ENCODE measurements around the gene MAGI1. TPM values are rescaled to one million over a fixed set of nuclear protein-coding genes. Genes with fewer than 3 reads are reported as not detected.

The MAGI1 gene
- total RNA-seq, 1 donor from 2014 or later: 69.4 TPM

DNA sequence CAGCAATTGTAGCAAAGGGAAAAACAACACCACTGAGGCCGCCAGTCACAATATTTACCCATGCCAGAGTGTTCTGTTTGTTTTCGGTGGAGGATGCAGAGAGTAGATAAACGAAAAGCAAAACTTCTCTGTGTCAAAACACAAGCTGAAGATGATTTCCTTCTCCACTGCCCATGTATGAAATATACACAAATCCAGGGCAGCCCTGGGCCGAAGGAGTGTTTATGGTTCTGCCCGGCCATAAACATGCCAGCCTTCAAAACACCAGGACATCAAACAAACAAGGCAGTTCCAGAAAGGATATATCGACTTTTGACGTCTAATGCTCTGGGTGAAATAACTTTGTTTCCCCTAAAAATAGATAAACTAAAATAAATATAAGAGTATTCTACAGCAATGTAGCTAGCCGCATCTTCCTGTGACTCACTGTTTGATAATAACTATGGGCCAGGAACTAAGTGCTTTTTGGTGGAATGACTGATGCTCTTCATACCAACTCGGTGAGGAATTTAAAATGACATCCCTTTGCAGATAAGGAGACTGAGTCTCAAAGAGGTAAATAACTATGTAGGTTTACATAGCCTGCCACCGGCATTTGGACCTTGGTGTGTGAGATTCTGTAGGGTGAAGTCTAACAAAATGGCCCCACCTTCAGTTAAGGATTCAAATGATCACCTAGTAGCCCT is 82.8 kb downstream of the MAGI1 start:
- no peak for DNase-seq (ENCODE audit: low spot score)
- intact Hi-C loops (cut with DNase I): no loop called here

GRCh38 chr3:65953881-65954733 is 84.6 kb downstream of the MAGI1 start:
- intact Hi-C loops (cut with DNase I): loop anchor here (5.0 kb wide), 1 partner anchor 83 kb away; the partner anchor contains the start of gene MAGI1
- no peak for DNase-seq (ENCODE audit: low spot score)

DNA sequence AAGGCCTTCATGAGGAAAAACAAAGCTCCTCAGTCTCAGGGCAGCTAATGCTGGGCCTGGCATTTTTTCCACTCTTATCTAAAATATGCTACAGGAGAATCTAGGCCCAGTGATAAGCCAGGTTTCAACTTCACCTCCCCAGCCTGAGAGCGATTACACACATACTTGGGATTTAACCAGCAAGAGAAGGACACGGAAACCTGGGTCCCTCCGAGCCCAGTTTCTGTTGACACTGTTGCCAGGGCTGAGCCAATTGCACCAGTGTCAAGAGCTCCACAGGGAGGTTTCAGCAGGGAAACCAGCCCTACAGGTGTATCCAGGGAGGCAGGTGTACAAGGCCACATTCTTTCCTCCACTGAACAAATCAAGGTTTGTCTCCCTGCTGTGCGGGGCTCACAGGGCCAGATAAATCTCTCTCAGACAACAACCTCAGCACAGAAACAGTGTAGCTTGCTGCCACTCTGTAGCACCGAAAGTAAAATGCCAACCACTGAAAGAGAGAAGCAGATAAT is 85.4 kb downstream of the MAGI1 start:
- intact Hi-C loops (cut with DNase I): loop anchor here (5.0 kb wide), 1 partner anchor 84 kb away; the partner anchor contains the start of gene MAGI1
- no peak for DNase-seq (ENCODE audit: low spot score)

GRCh38 chr3:65952842-65953241 is 85.9 kb downstream of the MAGI1 start:
- DNase-seq (ENCODE audit: low spot score): no peak
- intact Hi-C loops (cut with DNase I): loop anchor here (5.0 kb wide), 1 partner anchor 84 kb away; the partner anchor contains the start of gene MAGI1

DNA sequence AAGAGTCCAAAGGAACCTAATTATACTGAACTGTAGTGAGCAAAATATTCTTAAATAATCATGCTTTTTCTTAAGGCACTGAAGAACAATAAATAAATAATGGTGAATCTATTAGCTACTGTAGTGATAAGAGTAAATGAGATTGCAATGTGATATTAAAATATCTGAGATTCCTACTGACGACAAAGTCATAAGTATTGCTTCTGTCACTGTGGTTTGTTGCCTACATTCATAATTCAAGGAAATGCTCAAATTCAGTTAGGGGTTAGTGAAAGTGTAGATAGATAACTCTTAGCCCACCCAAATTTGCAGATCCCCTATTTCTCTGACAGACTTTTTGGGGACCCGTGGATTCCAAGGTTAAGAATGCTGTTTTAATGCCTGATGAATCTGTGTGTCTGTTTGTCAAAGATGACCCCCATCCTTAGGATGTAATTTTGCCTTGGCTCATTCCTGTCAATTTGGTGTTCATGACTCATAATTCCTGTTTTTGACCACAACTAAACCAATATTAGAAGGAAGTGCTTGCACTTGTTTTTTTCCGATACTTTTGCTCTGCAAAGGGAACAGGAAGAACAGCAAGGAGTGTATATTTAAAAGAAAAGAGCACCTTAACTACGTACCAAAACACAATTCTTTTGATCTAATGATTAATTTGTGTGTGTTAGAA is 86.7 kb downstream of the MAGI1 start:
- DNase-seq (ENCODE audit: low spot score): no peak
- intact Hi-C loops (cut with DNase I): loop anchor here (5.0 kb wide), 1 partner anchor 85 kb away; the partner anchor contains the start of gene MAGI1

DNA sequence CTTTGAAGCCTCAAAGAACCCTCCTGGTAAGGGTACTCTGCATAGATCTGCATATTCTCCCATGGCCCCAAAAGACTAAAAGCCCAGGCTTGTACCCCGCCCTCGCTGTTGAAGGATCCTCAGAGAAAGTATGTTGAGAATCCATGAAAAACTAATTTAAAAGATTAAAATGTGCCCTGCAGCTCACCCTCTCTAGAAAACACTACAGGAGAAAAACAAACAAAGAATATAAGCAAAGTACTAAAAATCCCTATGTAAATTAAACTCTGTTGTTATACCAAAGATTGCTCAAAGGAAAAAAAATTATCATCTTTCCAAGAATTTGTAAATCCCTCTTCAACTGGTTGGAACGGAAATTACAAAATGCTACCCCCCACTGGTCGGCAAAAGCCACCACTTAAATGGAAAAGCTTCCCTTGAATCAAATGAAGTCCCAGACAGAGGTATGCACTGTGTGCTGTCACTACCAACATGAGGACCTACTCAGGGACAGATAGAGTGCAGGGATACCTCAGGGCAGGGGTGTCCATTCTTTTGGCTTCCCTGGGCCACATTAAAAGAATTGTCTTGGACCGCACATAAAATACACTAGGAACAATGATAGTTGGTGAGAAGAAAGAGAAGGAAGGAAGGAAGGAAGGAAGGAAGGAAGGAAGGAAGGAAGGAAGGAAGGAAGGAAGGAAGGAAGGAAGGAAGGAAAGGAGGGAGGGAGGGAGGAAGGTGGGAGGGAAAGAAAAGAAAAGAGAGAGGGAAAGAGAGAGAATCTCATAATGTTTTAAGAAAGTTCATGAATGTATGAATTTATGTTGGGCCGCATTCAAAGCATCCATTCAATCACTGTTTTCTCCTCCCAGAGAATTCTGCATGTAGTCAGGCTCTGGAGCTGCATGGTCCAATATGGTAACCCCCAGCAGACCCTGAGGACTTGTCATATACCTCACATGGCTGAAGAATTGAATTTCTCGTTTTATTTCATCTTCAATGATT is 88.1 kb downstream of the MAGI1 start:
- no peak for DNase-seq (ENCODE audit: low spot score)
- intact Hi-C loops (cut with DNase I): loop anchor here (5.0 kb wide), 1 partner anchor 87 kb away; the partner anchor contains the start of gene MAGI1

- no peak for DNase-seq (ENCODE audit: low spot score)
- intact Hi-C loops (cut with DNase I): loop anchor here (1.0 to 5.0 kb wide), 2 partner anchors 13 to 53 kb away; no protein-coding TSS in a partner anchor
These were observed 89.7 kb downstream of the MAGI1 start for GRCh38 chr3:65948841-65949573.

DNA sequence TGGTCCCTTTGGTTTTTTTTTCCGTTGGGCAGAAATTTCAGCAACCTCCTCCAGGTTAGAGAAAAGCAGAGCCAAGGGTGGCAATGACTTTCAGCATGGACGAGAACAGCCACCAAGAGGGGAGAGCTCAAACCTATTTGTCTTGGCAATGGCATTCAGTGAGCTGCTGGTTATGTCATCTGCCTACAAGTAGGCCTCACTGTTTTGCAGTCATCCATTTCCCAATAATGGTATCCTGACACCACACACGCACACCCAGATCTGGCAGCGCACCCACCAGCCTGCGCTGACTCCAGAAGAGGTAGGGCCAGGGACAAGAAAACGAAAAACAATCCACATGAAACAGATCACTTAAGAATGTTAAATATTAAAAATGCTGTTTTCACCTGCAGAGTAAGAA is 92.3 kb downstream of the MAGI1 start:
- intact Hi-C loops (cut with DNase I): loop anchor here (5.0 kb wide), 1 partner anchor 56 kb away; no protein-coding TSS in a partner anchor
- DNase-seq (ENCODE audit: low spot score): no peak

GRCh38 chr3:65945953-65946352 is 92.8 kb downstream of the MAGI1 start:
- intact Hi-C loops (cut with DNase I): loop anchor here (5.0 kb wide), 1 partner anchor 56 kb away; no protein-coding TSS in a partner anchor
- no peak for DNase-seq (ENCODE audit: low spot score)

DNA sequence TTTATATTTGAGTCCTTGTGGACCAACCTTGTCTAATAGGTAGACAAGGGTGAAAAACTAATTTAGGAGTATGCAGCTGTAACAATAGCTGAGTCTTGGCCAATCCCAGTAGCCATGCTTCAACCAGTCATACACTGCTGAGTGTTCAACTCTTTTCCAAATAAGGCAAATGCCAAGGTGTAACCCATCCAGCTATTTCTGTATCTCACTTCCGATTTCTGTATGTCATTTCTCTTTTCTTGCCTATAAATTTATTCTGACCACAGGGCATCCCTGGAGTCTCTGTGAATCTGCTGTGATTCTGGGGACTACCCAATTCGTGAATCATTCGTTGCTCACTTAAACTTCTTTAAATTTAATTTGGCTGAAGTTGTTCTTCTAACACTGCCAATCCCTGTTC is 93.2 kb downstream of the MAGI1 start:
- no peak for DNase-seq (ENCODE audit: low spot score)

GRCh38 chr3:65944252-65944651 is 94.5 kb downstream of the MAGI1 start:
- intact Hi-C loops (cut with DNase I): no loop called here
- no peak for DNase-seq (ENCODE audit: low spot score)

More for the DNA sequence above, 93.2 kb downstream of the MAGI1 start:
- intact Hi-C loops (cut with DNase I): loop anchor here (5.0 kb wide), 1 partner anchor 57 kb away; no protein-coding TSS in a partner anchor

DNA sequence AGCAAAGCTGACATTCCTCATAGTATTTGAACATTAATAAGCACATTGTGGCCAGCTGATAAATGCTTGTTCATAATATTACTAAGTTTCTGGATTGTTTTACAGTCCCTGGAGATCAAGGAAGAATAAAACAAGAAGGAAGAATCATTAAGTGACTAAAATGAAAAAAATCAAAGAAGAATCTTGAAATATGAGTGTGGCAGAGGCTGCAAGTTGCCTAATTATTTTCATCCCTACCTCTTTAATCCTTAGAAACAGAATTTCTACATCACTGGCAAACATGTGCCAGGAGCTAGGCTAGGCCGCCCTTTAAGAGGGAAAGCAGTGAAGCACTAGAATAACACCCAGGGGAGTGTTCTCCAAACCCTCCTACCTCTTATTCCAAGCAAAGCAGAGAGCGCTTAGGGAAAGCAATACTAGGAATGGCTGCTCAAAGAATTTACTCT is 98.9 kb downstream of the MAGI1 start:
- intact Hi-C loops (cut with DNase I): no loop called here
- no peak for DNase-seq (ENCODE audit: low spot score)

DNA sequence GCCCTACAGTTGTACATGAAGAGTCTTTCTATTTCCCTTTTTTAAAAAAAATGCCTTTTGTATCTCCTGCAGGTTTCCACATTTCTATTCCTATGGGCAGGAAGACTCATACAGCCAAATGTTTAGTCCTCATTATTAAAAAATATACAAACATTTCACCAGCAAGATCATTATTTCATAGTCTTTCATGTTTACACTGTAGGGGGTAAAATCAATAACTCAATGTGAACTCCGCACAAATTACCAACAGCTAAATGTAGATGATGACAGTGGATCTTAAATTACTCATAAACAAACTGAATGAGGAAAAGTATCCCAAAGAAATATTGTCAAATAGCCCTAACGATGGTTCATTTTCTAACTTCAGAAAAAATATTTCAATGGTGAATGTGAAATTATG is 99.5 kb downstream of the MAGI1 start:
- intact Hi-C loops (cut with DNase I): no loop called here
- DNase-seq (ENCODE audit: low spot score): no peak

GRCh38 chr3:65938676-65939075 is 100.0 kb downstream of the MAGI1 start:
- intact Hi-C loops (cut with DNase I): no loop called here
- no peak for DNase-seq (ENCODE audit: low spot score)

DNA sequence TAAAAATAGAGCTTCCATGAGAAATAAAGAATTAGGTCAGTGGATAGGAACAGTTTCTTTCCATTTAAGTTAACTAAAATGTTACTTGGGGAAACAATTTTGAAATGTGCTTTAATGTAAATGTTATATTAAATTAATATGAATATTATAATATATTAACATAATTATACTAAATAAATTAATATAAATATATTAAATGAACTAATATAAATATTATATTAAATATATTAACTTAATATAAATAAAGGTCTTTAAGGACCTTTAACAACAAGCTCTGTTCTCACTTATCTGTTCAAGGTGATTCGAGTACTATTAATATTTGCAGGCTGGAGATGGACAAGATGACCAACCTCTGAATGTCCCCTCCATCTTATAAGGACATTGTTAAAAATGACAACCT is 100.6 kb downstream of the MAGI1 start:
- intact Hi-C loops (cut with DNase I): no loop called here
- DNase-seq (ENCODE audit: low spot score): no peak

- intact Hi-C loops (cut with DNase I): loop anchor here (1.0 kb wide), 1 partner anchor 12 kb away; no protein-coding TSS in a partner anchor
These were observed 101.6 kb downstream of the MAGI1 start for GRCh38 chr3:65936908-65937638.

GRCh38 chr3:65935724-65936123 is 103.0 kb downstream of the MAGI1 start:
- DNase-seq (ENCODE audit: low spot score): no peak
- intact Hi-C loops (cut with DNase I): loop anchor here (1.0 kb wide), 2 partner anchors 14 to 19 kb away; no protein-coding TSS in a partner anchor

More at GRCh38 chr3:65936908-65937638, 101.6 kb downstream of the MAGI1 start:
- no peak for DNase-seq (ENCODE audit: low spot score)
